GM19324 (cell line): ENCODE measurements around the gene PCBP3.
"Not testable (repeated sequence)": the region's sequence is repeated elsewhere in the genome, so short reads cannot be mapped to it uniquely, and the experiment has no call there.

Experiments used
- ATAC-seq: cut with Tn5 transposase; IDR thresholded peaks from one replicate; pipeline ENCODE4 v1.9.1; 2021; ENCODE audit warnings: mild to moderate bottlenecking, moderate library complexity; ENCODE audit not compliant: unreplicated experiment, low FRiP score

PCBP3 gene

GRCh38 chr21:45852386-45852785 lies 208.9 kb downstream of the PCBP3 start:
- not testable (repeated sequence) for ATAC-seq

DNA sequence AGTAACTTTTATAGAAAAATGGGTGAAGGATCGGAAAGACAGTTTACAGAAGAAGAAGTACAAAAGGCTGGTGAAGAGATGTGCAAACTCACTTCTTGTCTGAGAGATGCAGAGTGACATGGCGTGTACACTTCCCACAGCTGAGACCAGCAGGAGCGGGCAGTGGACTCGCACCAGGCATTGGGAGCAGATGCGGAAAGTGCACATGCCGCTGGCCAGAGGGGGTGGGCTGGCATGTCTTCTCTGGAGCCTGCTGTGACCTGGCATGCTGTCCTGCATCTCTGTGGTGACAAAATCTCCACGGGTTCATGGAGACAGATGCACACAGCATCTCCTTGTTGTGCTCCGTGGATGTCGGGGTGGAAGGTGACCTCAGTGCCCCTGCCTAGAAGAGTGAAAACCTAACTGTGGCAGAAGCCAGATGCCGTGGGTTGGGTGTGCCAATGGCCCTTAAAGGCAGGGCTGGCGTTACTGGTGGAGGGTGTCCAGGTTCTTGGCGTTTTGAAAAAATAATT lies 209.4 kb downstream of the PCBP3 start:
- no peak for ATAC-seq

GRCh38 chr21:45853703-45854342 lies 210.3 kb downstream of the PCBP3 start:
- ATAC-seq = no peak

GRCh38 chr21:45854690-45855247 lies 211.2 kb downstream of the PCBP3 start:
- ATAC-seq = no peak

DNA sequence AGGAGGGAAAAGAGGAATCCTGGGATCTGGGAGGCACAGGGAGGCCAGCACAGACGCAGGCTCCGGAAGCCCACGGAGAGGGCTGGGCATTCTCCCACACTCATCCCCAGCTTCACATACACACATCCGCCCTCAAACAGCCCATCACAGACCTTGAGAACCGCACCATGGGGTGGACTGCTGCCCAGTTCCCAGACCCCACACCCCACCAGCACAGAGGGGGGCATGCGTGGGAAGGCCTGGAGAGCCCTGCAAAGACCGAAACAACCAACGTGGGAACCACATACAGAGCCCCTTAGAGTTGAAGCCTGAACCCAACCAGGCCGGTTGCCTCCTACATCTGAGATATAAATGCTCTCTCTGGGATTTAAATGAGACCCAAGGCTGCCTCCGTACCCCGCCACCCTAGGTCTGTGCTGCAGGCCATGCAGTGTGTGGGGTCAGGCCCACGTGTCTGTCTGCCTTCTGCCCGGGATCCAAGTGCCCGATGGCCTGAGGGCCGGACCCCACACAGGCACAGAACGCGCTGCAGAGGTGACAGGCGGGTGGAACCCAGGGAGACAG lies 211.8 kb downstream of the PCBP3 start:
- ATAC-seq = no peak

DNA sequence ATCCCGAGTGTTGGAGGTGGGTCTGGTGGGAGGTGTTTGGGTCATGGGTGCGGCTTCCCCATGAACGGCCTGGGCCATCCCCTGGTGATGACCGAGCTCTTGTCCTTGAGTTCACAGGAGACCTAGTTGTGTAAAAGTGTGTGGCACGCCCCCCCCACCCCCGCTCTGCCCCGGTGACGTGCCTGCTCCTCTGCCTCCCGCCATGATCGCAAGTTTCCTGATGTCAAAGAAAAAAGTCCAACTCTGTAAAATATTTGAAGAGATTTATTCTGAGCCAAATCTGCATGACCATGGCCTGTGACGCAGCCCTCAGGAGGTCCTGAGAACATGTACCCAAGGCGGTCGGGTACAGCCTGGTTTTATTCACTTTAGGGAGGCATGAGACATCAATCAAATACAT lies 212.9 kb downstream of the PCBP3 start:
- ATAC-seq = no peak

DNA sequence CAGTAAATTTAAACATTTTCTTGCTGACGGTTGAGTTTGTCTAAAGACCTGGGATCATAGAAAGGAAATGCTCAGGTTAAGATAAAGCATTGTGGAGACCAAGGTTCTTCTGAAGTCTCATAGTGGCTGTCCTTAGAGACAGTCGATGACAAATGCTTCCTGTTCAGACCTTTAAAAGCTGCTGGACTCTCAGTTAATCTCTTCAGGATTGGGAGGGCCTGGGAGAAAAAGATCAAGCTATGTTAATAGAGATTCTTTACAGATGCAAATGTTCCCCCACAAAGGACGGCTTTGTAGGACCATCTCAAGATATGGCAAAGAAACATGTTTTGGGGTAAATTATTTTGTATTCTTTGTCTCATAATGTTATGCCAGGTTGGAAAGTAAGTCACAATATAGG lies 213.4 kb downstream of the PCBP3 start:
- no peak for ATAC-seq

DNA sequence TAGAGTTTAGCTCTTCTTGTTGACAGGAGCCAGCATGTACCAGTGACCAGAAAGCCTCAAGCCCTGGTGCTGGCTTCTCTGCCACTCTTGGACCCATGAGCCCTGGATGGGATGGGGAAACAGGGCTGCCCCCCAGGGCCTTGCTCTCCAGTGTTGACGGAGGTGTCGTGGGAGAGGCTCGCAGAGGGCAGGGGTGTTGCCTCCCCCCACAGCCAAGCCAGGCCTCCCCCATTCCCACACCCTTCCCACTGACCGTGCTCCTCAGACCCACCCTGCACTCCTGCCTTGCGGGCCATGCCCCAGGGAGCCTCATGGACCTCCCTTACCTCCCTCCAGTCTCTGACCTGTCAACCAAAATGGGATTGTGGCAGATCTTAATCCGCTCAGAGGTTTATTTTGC lies 214.2 kb downstream of the PCBP3 start:
- ATAC-seq = no peak

DNA sequence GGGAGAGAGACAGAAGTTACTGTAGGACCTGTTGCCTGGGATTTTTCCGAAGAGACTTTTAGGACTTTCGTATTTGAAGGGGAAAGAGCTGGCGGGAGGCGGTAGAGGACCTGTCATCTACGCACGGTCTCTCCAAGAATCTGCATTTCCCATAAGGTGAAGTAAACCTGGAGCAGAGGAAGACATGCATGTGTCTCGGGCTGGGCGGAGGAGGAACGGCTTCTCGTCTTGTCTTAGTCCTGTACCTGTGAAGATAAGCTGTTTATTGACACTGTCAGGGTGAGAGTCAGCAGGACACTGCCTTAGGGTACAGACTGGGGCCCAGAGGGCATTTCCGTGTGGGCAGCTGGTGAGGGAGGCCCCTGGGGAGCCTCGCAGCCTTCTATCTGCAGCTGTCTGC lies 214.7 kb downstream of the PCBP3 start:
- ATAC-seq = no peak

DNA sequence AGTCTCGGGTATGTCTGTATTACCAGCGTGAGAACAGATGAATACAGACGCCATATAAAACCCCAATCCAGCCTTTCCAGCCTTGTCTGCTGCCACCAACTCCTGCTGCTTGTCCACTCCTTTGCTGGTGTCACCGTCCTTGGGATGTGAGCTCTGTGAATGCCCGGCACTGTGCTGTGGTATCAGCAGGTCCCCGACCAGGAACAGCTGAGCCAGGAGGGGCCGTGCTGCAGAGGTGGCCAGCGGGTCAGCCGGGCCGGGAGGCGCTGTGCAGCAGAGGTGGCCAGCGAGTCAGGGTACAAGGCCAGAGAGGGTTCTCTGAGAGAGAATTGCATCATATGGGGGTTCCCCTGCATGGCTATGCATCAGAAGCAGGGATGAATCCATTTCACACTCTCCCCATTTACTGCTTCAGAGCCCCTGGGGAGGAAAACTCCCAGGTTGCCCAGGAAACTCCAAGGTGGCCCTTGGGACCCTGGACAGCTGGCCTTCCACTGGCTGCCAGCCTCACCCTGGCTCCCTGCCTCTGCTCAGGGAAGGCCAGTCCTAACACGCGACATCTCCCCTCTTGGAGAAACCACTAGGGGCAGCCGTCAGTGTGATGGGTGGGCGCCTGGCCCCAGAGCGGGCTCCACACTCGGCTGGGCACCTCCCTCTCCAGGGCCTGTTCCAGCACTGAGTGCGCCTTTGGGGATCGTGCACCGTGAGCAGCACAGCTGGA lies 215.7 kb downstream of the PCBP3 start:
- no peak for ATAC-seq

- ATAC-seq = no peak
Measured at GRCh38 chr21:45859762-45860357, 216.3 kb downstream of the PCBP3 start.

DNA sequence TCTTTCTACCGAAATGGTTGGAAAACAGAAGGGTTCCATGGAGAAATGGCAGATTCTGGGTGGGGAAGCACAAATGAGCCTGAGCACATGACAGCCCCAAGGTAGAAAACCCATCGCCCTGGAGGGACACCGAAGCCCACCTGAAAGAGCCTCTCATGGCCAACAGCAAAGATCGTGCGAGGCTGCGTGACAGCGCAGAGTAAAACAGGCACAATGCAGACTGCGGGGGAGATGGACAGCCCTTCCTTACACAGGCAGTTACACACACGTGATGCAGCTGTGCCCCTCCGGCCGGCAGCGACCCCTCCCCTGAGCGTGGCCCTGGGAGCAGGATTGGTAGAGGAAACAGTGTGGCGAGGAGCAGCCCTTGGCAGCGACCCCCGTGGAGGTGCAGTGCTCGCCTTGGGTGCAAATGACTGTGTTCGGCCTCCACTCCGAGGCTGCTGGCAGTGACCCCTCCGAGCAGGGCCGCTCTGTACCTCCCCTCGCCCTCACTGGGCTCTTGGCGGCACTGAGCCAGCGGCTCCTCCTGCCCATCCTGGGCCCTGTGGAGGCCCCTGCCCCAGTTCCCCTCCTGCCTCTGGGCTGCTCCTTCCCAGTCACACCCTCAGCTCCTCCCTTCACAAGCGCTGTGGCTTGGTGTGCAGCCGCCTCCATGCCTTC lies 217.1 kb downstream of the PCBP3 start:
- no peak for ATAC-seq

GRCh38 chr21:45861156-45861870 lies 217.8 kb downstream of the PCBP3 start:
- no peak for ATAC-seq

DNA sequence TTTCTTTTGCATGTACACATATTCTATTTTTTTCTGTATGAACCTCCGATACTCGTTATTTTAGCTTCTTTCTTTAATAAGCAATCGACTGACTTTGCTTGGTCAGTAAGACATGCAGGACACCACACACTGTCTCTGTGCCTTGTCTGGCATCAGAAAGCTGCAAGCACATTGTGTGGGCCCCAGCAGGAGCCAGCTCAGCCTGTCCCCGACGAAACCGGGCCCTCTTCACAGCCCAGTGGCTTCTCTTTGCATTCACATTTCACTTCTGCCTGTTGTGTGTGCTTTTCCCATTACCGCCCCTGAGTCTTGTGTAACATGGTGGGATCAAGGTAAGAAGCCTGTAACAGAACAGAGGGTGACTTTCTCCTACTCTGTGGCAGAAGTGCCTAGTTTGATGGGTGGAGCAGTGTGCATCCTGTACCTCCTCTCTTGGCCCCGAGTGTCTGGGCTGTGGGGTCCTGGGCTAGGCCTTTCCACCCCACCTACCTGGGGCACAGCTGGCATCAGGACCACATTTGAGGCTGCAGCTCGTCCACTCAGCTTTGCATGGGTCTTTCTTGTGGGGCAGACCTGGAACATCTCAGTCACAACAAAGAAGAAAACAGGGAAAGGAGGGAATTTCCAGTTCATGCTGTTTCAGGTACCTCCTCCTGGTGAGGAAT lies 219.2 kb downstream of the PCBP3 start:
- no peak for ATAC-seq

GRCh38 chr21:45863267-45863666 lies 219.7 kb downstream of the PCBP3 start:
- no peak for ATAC-seq

DNA sequence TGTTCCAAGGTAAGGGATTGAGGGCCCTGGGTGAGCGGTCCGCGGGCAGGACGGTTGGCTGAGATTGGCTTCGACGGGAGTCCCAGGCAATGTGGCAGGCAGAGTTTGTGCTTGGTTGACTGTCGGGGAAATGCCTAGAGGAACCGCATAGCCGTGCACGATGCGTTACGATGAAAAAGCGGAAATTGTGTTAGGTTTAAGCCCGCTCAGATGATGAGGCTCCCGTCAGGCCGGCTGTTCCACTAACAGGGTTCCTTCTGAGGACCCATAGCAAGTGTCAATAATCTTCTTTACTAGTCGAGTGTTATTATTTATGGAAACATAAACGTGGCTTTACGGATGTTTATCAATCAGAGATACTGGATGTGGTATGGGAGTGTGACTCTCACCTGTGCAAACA lies 220.2 kb downstream of the PCBP3 start:
- no peak for ATAC-seq

- ATAC-seq = no peak
Measured at GRCh38 chr21:45864436-45864835, 220.9 kb downstream of the PCBP3 start.

- ATAC-seq = no peak
Measured at GRCh38 chr21:45865106-45865835, 221.7 kb downstream of the PCBP3 start.

DNA sequence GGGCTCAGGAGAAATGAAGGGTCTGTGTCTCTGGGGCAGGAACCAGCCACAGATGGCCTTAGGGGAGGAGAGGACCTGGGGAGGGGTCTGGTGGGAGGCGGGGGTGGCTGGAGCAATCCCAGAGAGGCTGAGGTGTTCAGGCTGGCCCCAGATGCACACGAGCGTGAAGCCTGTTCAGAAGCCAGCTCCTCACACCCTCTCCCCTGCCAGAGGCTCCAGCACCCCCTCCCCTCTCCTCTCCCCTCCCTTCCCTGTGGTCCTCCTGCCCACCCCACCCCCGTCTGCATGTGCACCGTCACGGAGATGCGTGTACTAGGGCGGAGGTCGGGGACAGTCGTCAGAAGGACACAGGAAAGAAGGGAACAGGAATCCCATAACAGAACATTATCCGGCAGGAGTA lies 223.0 kb downstream of the PCBP3 start:
- ATAC-seq = no peak
